Kidney (tissue), 14 donors: Measurements from ENCODE around the gene PDSS1. TPM values are rescaled to one million over a fixed set of nuclear protein-coding genes. Genes with fewer than 3 reads are reported as not detected.

Experiments
- DNase-seq, 5 donors: peaks; one replicate each; pipeline ENCODE4 v3.0.0-alpha.2; 2013 to 2020
- FAIRE-seq: peaks from 2 replicates; lab custom pipeline; 2012; peaks lifted over from hg19 to GRCh38; lab: Jason Lieb, UNC
- H3K27ac ChIP-seq, 2 donors: one replicate each; pipeline ENCODE4 v1.7.0; 2013; ENCODE audit warnings: low read depth in 2 of 2, low read length in 2 of 2, inconsistent platforms in 1 of 2
- H3K27me3 ChIP-seq: one replicate; pipeline ENCODE4 v1.7.1; 2013; ENCODE audit warnings: low read length, inconsistent platforms; ENCODE audit not compliant: control insufficient read depth, insufficient read depth
- H3K36me3 ChIP-seq, 3 donors: one replicate each; pipeline versions ENCODE4 v1.7.0 to v1.7.1; 2013; ENCODE audit warnings: low read length in 3 of 3, control low read depth in 1 of 3, inconsistent platforms in 1 of 3; ENCODE audit not compliant: insufficient read depth in 3 of 3, control insufficient read depth in 2 of 3
- H3K4me1 ChIP-seq, 3 donors: one replicate each; pipeline versions ENCODE4 v1.7.0 to v1.7.1; 2013; ENCODE audit warnings: low read length in 3 of 3, inconsistent platforms in 1 of 3, low read depth in 1 of 3; ENCODE audit not compliant: control insufficient read depth in 2 of 3, insufficient read depth in 2 of 3
- H3K4me3 ChIP-seq, 3 donors: one replicate each; pipeline versions ENCODE4 v1.7.0 to v1.8.1; 2013; ENCODE audit warnings: low read length in 3 of 3, control low read depth in 1 of 3, inconsistent platforms in 1 of 3
- H3K9ac ChIP-seq, 3 donors: one replicate each; pipeline versions ENCODE4 v1.7.0 to v1.7.1; 2013; ENCODE audit warnings: low read length in 3 of 3, control low read depth in 1 of 3, inconsistent platforms in 1 of 3
- H3K9me3 ChIP-seq, 3 donors: one replicate each; pipeline versions ENCODE4 v1.7.0 to v1.7.1; 2013; ENCODE audit warnings: low read length in 3 of 3, control low read depth in 1 of 3, inconsistent platforms in 1 of 3; ENCODE audit not compliant: control insufficient read depth in 2 of 3, insufficient read depth in 1 of 3
- CTCF ChIP-seq: IDR thresholded peaks from 3 replicates; pipeline ENCODE4 v1.5.1; 2012; ENCODE audit warnings: mild to moderate bottlenecking, moderate library complexity, borderline replicate concordance; ENCODE audit not compliant: insufficient read depth; ENCODE audit errors: extremely low read depth
- intact Hi-C: fragments of 100-400 bp; cut with DNase I; formaldehyde crosslinking; loops from one replicate; pipeline ENCODE4 v1.11.1; 2022
- polyA plus RNA-seq: library from polyadenylated mRNA; stranded (reverse); fragments of 350-450 nt; fragmentation: Illumina TruSeq; extraction: RNeasy Lipid Tissue Mini Kit (QIAGEN cat#74804); gene quantifications from one replicate; pipeline ENCODE4 v1.2.3, GENCODE V29; 2014; ENCODE audit warnings: low read depth, low replicate concordance; ENCODE audit not compliant: insufficient read depth
- total RNA-seq: library from RNA; stranded (reverse); fragmentation: NEBNext Ultra II Directional; extraction: Animal tissue kit (Norgen Biotek cat#: 25700); gene quantifications from one replicate; pipeline ENCODE4 v1.2.1, GENCODE V29; 2021
- donor health status: control.
- donor health status: control.
- donor health status: control.
- donor health status: control.
- donor health status: control.
- donor health status: DM: yes; HTN: yes; CAD: no.
- donor health status: Normal renal cell carcinoma (clear cell type).

The PDSS1 gene
- total and polyA plus RNA-seq, 2 donors from 2014 or later, result 5.2 to 11.8 TPM

- Histone ChIP-seq H3K27ac (no peak overlapping the region), H3K27me3 (no peaks in the 10 kb centered on the region), H3K4me1 (no peaks in the 10 kb centered on the region), H3K9me3 (no peaks in the 10 kb centered on the region), H3K4me3 (no peak overlapping the region), H3K36me3 (no peaks in the 10 kb centered on the region), H3K9ac (no peak overlapping the region)
- no peak for FAIRE-seq
- intact Hi-C loops, result no loop called here
- no peak for DNase-seq
- no peak for TF ChIP-seq CTCF
Observed at GRCh38 chr10:26653004-26653403, 44.5 kb upstream of the PDSS1 start.

- no peak overlapping the region for H3K9ac ChIP-seq
- intact Hi-C loops, result no loop called here
- no peaks in the 10 kb centered on the region for H3K9me3 ChIP-seq
- no peak for FAIRE-seq
- DNase-seq, result no peak
- no peaks in the 10 kb centered on the region for H3K27me3 ChIP-seq
- no peak overlapping the region for H3K4me3 ChIP-seq
- no peaks in the 10 kb centered on the region for H3K4me1 ChIP-seq
- H3K36me3 ChIP-seq, result no peaks in the 10 kb centered on the region
- TF ChIP-seq CTCF, result no peak
- no peak overlapping the region for H3K27ac ChIP-seq
Observed at GRCh38 chr10:26655746-26656145, 41.8 kb upstream of the PDSS1 start.

GRCh38 chr10:26662864-26663263, 34.6 kb upstream of the PDSS1 start:
- DNase-seq (no peak), FAIRE-seq (no peak)
- Histone ChIP-seq H3K9me3 (no peaks in the 10 kb centered on the region), H3K9ac (no peak overlapping the region), H3K4me3 (no peak overlapping the region), H3K27me3 (no peaks in the 10 kb centered on the region), H3K27ac (no peak overlapping the region), H3K4me1 (no peaks in the 10 kb centered on the region), H3K36me3 (no peaks in the 10 kb centered on the region)
- TF ChIP-seq CTCF, result no peak
- intact Hi-C loops, result no loop called here
